HG02840 (cell line): Measurements from ENCODE around the gene DDX59.
A peak's percentile ranks its signal among the peaks of the same experiment; 100 is the strongest.

Source experiments
- ATAC-seq: cut with Tn5 transposase; IDR thresholded peaks from one replicate; pipeline ENCODE4 v1.9.1; 2021; ENCODE audit warnings: mild to moderate bottlenecking, moderate library complexity, moderate number of reproducible peaks; ENCODE audit not compliant: unreplicated experiment, low FRiP score

Gene DDX59

DNA sequence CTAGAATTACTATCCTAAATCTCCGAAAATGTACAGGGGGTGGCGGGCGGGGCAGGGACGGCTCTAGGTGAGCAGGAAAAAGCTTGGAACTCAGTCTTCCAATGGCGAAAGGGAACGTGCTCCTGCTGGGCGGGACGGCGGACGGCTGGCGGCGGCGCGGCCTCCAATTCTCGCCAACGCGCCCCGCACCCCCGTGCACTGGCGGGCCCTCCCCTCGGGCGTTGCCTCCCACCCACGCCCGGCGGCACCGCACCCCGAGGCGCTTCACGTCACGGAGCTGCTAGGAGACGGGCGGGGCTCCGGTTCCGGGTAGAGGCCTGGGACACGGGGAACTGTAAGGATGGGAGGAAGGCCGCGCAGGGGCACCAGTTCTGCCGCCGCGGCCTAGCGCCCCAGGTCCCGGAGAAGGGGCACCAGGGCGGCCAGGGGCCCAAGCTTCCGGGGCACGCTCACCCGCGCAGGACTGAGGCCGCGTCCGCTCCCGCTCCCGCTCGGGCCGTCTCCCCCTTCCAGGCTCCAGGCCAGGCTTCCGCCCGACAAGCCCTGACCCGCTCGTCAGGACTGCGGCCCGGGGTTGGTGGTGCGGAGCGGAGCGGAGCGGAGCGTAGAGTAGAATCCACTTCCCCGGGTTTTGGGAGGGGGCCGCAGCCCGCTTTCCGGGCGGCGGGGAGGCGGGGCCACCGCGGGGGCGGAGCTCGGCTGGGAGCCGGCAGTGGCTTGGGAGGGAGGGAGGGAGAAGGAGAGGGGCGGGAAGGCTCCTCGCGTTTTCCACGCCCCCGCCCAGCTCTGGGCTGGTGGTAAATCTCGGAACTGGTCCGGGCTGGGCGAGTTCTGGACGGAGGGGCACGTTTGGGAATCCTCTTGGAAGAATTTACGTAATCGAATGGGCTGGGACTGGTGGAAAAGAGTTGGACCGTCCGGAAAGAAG, at the start of gene DDX59:
TSS of gene DDX59 (minus strand) at position 594 of the 928 bp plus-strand sequence. CDS start 3,167 bp downstream, outside the sequence.
- peak; percentile 88 for ATAC-seq

DNA sequence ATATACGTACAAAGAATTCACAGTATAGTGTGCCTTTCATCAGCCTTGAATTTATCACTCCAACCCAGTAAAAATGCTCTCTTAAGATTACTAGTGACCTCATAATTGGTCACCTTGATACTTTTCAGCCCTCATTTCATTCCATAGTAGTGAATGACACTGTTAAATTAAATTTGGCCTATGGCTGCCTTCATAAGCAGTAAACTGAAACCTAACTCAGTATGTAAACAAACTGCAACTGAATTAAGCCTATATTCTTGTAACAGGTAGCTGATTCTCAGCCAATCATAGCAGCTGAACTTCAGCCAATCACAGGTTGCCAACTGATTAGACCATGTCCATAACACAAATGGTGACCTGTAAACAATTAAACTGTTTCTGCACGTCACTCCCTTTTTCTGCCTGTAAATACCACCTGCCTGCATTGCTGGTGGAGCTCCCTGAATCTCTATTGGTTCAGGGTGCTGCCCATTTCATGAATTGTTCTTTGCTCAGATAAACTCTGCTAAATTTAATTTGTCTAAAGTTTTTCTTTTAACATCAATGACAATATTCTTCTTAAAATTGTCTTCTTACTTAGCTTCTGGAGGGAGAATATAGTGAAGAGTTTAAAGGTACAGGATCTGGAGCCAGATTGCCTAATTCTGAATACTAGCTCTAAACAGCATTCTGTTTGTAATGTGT, 44.9 kb upstream of the DDX59 start:
- no peak for ATAC-seq

GRCh38 chr1:200710166-200710565, 40.5 kb upstream of the DDX59 start:
- no peak for ATAC-seq

DNA sequence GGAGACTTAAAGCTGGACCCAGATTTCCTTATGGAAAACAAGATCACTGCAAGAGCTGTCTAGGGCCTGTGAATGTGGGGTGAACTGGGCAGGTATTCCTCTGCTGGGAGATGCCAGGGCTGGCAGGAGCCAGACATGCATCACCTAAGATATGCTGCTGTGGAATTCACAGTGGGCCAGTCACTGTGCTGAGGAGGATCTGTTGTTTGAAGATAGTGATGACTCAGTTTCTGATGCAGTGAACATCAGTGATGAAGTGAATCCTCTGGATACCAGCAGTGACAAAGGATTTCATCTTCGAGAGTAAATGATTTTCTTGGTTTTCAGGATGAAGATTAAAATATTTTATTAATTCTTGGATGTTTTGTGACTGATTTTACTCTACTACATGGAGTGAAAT, 39.1 kb upstream of the DDX59 start:
- ATAC-seq = no peak

GRCh38 chr1:200708161-200708560, 38.5 kb upstream of the DDX59 start:
- ATAC-seq = no peak

GRCh38 chr1:200707116-200707515, 37.4 kb upstream of the DDX59 start:
- ATAC-seq = no peak

DNA sequence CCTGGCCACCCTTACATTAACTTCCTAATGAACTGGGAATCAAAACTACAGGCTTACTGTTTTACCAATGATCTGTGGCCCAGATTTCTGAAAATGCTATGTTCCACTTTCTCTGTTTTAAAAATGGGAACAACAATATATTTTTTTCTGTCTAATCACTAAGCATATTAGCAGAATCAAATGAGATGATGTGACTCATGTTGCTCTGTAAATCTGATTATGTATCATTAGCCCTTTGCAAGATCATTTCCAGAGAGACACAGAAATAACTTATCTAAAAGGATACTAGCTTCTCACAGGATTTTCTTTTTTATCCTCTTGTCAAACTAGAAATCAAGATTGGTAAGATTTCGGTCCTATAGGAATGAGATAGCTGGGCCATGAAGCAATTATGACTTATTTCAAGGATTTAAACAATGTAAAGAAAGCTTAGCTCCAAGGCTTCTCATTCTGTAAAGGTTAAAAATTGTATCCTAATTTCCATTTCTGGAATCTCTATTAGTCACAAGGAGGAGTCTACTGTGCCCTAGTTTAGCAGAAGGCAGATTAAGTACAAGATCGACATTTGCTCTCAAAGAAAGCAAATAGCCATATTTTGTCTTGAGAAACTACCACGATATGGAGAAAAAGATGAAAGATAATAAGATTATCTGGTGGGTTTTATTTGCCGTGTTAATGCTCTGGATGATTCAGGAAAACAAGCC, 36.6 kb upstream of the DDX59 start:
- no peak for ATAC-seq

DNA sequence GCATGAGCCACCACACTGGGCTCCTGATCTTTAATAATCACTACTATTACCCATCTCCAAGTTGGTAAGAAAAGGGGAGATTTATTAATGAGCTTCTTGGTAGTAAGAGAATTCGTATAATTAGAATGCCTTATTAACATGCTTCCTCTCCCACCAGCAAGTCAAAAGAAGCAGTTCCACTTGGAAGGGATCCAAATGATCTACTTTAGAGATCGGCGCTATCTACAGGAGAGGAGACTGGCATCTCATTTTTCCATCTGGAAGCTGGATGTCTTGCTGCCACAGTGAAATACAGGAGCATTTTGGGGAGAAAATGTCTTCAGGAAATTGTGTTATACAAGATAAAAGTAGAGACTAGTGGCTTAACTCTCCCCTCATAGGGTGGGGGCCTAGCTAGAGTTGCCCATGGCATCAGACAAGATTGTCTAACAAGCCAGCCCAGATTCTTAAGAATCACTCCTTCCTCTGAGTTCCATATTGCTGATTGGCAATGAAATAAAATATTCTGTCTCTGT, 35.3 kb upstream of the DDX59 start:
- no peak for ATAC-seq

DNA sequence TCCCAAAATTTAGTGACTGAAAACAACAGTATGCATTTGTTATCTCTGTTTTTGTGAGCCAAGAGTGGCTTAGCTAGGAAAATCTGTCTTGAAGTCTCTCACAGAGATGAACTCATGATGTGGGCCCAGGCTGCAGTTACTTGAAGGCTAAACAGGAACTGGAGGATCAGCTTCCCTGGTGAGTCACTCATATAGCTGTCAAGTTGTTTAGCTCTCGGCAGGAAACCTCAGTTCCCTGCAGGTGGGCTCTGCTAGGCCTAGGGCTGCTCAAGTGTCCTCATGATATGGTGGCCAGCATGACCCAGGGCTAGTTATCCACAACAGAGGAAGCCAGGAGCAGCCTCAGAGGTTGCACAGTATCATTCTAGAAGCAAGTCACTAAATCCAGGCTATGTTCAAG, 30.2 kb upstream of the DDX59 start:
- no peak for ATAC-seq

DNA sequence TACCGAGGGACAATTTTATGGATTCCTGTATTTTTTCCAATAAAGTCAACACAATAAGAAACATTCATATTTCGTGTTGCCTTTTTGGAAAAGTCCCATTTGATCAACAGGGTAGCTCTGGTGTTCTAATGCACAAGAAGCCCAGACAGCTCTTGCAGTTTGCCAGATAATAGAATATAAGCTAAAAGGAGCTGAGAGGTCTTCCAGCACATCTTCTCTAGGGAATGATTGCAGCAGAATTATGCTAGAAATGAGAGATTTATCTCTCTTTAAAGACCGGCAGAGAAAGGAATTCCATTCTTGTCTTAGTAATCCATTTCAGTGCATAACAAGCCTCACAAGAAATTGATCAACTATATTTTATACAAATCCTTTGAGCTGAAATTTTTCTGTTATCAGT, 25.0 kb upstream of the DDX59 start:
- no peak for ATAC-seq

GRCh38 chr1:200693327-200693726, 23.6 kb upstream of the DDX59 start:
- ATAC-seq = no peak

- no peak for ATAC-seq
Observed at GRCh38 chr1:200692316-200692715, 22.6 kb upstream of the DDX59 start.

DNA sequence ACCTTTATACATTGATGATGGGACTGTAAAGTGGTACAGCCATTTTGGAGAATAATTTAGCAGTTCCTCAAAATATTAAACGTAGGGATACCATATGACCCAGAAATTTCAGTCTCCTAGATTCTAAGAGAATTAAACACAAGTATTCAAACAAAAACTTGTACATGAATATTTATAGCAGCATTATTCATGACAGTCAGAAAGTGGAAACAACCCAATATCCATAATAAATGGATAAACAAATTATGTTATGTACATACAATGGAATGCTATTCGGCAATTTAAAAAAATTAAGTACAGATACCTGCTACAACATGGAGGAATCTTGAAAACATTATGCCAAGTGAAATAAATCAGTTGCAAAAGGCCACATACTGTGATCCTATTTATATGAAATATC, 16.9 kb upstream of the DDX59 start:
- ATAC-seq = no peak

DNA sequence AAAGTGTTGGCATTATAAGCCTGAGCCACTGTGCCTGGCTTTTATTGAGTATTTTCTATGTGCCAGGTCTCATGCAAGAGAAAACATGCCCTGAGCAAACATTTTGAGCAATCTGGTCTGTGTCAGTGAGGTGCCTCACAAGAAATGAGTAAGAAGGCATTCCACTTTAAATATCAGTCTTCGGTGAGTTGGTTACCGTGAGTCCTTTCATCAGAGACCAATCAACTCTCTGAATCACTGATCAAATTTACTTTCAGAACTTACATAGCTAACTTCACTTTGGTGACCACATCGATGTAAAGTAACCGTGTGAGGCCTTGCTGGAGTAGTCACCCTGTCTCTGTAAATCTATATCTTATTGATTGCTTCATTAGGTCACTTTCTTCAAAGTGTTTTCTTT, 14.3 kb upstream of the DDX59 start:
- ATAC-seq = no peak

- ATAC-seq = no peak
Observed at GRCh38 chr1:200683298-200683697, 13.6 kb upstream of the DDX59 start.

DNA sequence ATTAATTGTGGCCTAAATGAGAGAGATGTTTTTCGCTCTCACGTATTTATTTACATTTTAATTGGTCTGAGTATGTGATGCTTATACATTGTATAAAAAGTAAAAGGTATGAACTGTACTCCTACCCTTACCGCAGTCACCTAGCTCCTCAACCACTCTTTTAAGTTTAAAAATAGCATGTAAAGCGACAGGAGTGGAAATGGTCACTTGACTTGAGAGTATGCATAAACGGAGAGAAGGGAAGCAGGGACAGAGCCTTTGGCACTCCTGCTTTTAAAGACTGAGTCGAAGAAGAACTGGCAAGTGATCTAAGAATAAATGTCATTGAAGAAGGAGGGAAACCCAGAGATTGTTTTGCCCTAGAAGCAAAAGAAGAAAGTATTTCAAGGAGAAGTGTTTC, 11.5 kb upstream of the DDX59 start:
- no peak for ATAC-seq

DNA sequence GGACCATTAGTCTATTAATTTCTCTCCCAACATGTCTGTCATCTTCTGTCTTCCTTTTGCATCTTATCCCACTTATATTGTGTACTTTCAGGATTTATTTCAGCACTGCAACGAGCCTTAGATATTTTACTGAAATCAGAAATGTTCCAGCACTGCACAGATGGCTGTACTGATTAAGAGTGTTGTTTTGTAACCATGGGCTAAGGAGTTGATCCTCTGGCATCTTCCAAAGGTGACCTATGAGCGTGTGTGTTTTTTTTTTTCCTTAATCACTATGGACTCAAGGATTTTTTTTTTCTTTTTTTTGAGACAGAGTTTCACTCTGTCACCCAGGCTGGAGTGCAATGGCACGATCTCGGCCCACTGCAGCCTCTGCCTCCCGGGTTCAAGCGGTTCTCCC, 7.1 kb upstream of the DDX59 start:
- ATAC-seq = no peak

DNA sequence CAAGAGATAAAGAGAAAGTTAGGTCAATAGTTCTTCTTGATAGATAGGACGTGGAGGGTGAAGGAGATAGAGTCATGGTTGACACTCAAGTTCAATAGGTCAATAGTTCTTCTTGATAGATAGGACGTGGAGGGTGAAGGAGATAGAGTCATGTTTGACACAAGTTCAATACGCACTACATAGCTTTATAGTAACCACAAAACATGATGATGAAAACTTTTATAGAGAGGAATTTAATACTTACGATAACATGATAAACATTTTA, 5.8 kb upstream of the DDX59 start:
- no peak for ATAC-seq

GRCh38 chr1:200674838-200675587, 5.3 kb upstream of the DDX59 start:
- ATAC-seq = no peak

DNA sequence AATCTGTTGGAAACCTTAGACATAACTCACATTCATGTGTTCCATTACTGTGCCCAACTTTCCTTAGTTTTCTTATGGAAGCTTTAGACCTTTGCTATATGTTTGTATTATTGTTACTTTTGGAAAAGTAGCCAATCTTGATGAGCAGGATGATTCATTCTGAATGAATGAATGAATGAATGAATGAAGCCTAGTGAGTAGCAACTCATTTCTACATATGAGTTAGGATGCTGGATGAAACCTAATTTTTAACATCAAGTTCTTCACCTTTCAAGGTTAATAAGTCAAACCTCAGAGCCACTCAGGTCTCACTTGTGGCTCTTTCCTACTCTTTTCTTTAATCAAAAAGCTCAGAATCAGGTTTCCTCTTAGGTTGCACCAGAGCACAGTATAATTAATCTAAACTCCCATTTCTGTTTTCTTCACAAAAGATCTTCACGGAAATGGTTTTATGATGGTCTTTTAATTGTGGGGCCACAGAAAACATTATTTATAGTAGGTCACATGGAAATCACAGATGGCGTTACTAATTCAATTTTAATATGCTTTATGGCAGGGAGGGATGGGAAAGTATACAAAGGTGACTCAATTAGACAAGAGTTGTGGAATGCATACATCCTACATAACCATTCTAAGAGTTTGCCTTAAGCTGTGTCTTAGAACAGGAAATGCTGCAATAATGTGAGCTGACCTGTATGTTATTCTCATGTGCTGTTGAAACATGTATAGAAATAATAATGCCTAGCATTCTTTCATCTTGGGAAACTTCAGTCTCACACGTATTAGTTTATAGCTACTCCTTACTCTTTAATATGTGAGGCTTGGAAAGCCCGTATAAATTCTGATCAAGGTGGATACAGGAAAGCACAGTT, 4.5 kb upstream of the DDX59 start:
- no peak for ATAC-seq
